Body of pancreas (tissue), 4 donors: ENCODE results near the gene MRTFB.

Experiments used
- CTCF ChIP-seq, 7 experiments: fragments of 450-650 bp in 4 of 7; fragments of 200-600 bp in 3 of 7; sonication (generic) in 3 of 7; IDR thresholded peaks; one replicate each; pipeline ENCODE4 v1.5.1; 2016 to 2019; ENCODE audit warnings: antibody characterized with exemption in 7 of 7
- POLR2A ChIP-seq, 3 donors: fragments of 450-650 bp; IDR thresholded peaks; one replicate each; pipeline ENCODE4 v1.6.1; 2016; ENCODE audit warnings: antibody characterized with exemption in 3 of 3, mild to moderate bottlenecking in 2 of 3

- TF ChIP-seq CTCF (IDR thresholded peaks at IDR 0.05) (no peak), POLR2A (IDR thresholded peaks at IDR 0.05) (no peak)
Observed at GRCh38 chr16:14198572-14198971, 127.5 kb downstream of the MRTFB start.
